NCI-H345 (cell line): ENCODE results near the gene RAB4B.
"Not testable (repeated sequence)": the region's sequence is repeated elsewhere in the genome, so short reads cannot be mapped to it uniquely, and the experiment has no call there.

Experiments
- DNase-seq: peaks from one replicate; lab custom pipeline; 2025; lab: John Stamatoyannopoulos, UW

RAB4B gene

DNA sequence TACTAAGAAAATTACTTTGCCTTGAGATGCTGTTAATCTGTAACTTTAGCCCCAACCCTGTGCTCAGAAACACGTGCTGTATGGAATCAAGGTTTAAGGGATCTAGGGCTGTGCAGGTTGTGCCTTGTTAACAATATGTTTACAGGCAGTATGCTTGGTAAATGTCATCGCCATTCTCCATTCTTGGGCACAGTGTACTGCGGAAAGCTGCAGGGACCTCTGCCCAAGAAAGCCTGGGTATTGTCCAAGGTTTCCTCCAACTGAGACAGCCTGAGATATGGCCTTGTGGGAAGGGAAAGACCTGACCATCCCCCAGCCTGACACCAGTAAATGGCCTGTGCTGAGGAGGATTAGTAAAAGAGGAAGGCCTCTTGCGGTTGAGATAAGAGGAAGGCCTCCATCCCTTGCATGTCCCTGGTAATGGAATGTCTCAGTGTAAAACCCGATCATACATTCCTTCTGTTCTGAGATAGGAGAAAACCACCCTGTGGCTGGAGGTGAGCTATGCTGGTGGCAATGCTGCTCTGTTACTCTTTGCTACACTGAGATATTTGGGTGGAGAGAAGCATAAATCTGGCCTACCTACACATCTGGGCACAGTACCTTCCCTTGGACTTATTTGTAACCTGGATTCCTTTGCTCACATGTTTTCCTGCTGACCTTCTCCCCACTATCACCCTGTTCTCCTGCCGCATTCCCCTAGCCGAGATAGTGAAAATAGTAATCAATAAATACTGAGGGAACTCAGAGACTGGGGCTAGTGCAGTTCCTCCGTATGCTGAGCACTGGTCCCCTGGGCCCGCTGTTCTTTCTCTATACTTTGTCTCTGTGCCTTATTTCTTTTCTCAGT, 44.9 kb downstream of the RAB4B start:
- not testable (repeated sequence) for DNase-seq

DNA sequence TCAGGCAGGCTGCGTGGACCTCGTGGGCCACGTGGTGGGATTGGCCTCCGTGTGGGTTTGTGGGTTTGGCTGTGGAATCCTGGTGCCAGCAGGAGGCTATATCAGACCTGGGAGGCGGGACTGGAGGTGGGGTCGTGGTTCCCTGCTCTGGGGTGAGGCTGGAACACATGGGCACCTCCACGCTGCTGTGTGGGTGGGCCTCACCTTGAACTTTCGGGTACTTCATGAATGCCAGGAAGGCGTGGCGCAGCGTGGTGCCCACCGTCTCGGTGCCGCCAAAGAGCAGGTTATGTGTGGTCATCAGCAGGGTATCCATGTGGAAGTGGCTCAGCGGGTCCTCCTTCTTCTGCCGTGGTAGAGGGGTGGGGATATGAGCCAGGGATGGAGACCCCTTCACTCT, 46.9 kb downstream of the RAB4B start:
- DNase-seq = not testable (repeated sequence)

DNA sequence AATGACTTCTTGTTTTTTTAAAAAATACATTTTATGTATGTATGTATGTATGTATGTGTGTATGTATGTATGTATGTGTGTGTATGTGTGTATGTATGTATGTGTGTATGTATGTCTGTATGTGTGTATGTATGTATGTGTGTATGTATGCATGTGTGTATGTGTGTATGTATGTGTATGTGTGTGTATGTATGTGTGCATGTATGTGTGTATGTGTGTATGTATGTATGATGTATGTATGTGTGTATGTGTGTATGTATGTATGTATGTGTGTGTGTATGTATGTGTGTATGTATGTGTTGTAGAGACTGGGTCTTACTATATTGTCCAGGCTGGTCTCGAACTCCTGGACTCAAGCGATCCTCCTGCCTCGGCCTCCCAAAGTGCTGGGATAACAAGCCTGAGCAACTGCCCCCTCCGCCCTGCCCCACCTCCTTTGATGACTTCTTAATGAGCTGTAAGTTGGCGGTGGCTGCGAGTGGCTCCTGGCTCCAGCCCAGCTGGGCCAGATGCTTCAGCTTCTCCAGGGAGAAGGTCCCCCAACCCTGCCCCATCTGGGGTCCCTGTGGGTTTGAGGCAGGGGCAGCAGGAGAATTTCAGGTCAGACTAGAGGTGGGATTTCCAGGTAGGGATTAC, 47.5 kb downstream of the RAB4B start:
- DNase-seq = not testable (repeated sequence)

DNA sequence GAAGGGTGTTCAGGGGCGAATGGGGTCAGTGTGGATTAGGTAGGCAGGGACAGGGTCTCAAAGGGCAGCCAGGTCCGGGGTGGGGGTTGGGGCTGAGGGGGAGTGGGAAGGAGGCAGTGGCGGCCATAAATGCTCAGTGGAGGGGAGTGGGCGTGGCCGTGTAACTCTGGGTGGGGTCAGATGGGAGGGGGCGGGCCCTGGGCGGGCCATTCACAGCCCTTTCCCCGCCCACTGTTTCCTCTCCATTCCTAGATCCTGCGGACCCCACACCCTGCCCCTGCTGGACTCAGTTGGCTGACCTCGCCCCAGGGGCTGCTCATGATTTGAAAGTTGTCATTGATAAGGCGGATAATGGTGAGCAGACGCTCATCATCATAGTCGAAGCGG, 48.3 kb downstream of the RAB4B start:
- not testable (repeated sequence) for DNase-seq

DNA sequence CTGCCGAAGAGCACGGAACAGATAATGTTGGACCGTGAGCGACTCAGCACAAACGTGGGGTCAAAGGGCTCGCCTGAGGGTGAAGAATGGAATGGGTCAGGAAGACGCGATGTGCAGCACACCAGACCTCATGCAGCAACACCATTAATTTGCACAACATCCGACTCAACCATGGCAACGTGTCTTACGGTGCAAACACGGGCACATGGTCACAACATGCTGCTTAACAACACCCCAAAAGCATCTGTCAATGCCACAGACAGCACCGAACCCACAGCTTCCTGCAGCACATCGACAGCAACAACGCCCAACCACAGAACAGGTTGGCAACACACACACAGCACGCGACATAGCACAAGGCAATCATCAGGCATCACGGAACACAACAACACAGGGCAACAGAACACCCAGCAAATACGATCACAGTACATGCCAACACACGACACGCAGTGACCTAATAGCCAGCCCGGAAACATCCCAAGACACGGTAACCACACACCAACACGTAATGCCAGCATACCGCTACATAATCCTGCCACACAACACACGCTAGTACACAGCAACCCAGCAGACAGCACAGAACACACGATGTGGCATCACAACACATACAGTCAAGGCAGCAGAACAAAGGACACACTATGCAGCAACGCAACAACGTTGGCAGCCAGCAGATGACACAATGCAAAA, 48.8 kb downstream of the RAB4B start:
- not testable (repeated sequence) for DNase-seq

DNA sequence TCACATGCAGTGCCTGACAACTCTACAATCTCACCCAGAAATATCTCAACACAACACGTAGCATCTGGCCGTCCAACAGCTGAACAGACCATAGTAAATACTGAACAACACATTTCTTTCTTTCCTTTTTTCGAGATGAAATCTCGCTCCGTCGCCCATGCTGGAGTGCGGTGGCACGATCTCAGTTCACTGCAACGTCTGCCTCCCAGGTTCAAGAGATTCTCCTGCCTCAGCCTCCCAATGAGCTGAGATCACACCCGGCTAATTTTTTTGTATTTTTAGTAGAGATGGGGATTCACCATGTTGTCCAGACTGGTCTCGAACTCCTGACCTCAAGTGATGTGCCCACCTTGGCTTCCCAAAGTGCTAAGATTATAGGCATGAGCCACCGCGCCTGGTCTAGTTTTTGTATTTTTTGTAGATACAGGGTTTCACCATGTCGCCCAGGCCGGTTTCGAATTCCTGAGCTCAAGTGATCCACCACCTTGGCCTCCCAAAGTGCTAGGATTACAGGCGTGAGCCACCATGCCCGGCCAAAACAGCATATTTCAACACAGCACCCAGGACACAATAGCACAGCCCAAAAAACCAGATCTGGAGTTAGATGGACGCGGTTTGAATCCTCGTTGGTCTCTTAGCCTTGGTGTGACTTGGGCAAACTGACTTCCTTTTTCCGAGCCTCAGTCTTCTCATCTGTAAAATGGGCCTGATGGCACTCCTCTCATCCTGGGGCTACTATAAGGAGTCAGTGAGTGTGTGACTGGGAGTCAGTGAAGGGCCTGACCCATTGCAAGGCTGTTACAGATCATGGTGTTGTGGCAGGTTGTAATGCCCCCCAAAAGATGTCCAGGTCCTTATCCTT, 49.6 kb downstream of the RAB4B start:
- DNase-seq = no peak

DNA sequence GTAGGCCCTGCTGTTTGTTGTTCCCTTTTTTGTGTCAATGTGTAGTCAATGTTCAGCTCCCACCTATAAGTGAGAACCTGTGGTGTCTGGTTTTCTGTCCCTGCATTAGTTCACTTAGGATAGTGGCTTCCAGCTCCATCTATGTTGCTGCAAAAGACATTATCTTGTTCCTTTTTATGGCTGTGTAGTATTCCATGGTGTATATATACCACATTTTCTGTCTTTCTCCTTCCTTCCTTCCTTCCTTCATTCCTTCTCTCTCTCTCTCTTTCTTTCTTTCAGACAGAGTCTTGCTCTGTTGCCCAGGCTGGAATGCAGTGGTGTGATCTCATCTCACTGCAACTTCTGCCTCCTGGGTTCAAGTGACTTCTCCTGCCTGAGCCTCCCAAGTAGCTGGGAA, 51.2 kb downstream of the RAB4B start:
- no peak for DNase-seq

DNA sequence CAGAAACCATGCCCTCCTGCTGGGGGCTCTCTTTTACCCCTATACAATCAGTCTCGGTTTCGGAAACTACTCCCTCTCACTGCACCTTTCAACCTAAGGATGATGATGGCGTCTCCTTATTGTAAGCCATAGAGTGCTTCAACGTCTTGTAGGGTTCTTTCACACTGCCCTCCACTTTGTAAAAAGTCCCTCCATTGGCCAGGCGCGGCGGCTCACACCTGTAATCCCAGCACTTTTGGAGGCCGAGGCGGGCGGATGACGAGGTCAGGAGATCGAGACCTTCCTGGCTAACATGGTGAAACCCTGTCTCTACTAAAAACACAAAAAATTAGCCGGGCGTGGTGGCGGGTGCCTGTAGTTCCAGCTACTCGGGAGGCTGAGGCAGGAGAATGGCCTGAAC, 52.7 kb downstream of the RAB4B start:
- not testable (repeated sequence) for DNase-seq

DNA sequence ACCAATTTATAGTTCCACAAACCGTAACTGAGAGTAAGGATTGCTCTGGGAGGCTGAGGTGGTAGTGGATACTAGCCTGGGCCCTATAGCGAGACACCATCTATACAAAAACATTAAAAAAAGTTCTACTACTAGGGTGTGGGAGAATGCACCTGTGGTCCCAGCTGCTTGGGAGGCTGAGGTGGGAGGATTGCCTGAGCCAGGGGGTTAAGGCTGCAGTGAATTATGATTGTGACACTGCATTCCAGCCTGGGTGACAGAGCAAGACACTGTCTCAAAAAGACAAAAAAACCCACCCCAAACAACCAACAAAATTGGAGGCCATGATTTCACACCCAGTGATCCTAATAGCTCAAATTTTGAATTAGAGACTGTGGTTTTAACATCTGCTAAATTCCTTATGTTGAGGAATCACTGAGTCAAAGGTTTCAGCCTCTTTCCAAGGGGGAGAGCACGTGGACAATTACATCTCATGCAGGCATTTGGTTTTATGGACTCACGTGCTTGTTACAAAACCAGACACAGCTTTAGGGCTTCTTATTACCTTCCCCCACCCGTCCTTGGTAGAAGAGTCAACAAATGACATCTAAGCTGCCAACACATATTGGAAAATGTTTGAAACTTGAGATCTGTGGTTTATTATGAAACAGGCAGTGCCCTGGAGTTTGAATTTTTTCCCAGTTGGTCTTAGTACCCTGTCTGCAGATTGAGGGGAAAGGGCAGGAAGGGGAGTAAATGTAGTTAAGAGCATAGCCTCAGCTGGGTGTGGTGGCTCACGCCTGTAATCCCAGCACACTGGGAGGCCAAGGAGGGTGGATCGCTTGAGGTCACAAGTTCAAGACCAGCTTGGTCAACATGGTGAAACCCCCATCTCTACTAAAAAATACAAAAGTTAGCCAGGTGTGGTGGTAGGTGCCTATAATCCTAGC, 53.7 kb downstream of the RAB4B start:
- no peak for DNase-seq

DNA sequence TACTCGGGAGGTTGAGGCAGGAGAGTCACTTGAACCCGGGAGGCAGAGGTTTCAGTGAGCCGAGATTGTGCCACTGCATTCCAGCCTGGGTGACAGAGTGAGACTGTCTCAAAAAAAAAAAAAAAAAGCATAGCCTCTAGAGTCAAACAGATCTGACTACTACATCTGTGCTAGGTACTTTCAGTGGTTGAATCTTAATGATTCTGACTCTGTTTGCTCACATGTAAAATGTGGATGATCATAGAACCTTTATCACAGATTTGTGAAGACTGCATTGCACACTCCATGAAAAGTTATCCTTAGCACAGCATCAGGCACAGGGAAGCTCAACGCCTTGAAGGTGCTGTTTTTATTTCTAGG, 54.4 kb downstream of the RAB4B start:
- not testable (repeated sequence) for DNase-seq

DNA sequence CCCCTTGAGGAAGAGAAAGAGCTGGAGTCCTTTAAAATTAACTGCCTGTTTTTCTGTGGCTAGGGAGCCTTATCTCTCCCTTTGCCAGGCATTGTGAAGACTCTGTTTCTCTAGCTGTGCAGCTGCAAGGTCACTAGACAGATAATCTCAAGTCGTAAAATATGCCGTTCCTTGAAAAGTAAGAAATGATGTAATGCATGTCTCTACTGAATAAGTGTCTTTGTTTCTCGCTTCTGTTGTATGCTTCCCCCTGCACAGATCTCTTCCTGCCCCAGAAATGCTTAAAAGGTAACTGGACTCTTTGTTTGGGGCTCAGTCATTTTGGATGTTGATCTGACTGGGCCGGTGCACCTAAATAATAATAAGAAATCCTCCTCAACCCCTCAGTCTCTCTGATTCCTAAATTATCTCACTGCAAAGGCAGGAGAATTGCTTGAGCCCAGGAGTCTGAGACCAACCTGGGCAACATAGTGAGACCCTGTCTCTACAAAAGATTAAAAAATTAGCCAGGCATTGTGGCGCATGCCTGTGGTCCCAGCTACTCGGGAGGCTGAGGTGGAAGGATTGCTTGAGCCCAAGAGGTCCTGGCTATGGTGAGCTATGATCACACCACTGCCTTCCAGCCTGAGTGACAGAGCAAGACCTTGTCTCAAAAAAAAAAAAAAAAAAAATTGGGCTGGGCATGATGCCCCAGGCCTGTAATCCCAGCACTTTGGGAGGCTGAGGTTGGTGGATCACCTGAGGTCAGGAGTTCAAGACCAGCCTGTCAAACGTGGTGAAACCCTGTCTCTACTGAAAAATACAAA, 55.9 kb downstream of the RAB4B start:
- not testable (repeated sequence) for DNase-seq

DNA sequence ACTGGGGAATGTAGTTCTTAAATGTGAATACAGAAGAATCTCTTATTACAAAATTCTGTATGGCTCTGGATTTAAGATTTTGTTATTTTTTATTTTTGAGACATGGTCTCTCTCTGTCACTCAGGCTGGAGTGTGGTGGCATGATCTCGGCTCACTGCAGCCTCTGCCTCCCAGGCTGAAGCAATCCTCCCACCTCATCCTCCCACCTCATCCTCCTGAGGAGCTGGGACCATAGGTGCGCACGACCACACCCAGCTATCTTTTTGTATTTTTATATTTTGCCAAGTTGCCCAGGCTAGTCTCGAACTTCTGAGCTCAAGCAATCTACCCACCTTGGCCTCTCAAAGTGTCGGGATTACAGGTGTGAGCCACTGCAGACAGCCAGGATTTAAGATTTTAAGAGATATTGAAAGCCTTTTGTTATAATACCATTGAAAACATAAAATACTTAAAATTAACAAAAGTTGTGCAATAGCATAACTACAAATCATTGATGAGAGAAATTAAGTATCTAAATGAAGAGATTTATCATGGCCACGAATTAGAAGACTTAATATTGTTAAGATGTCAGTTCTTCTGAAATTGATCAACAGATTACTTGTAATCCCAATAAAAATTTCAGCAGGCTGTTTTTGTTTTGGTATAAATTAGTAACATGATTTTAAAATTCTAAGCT, 58.8 kb downstream of the RAB4B start:
- DNase-seq = no peak

DNA sequence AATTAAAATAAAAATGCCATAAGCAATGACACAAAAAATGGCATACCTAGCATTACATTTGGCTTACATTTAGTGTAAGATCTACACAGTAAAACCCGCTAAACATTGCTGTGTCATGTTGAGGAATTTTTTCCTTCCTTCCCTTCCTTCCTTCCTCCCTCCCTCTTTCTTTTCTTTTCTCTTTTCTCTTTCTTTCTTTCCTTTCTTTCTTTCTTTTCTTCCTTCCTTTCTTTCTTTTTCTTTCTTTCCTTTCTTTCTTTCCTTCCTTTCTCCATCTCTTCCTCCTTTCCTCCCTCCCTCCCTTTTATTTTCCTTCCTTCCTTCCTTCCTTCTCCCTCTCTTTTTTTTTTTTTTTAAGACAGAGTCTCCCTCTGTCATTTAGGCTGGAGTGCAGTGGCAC, 60.4 kb downstream of the RAB4B start:
- DNase-seq = not testable (repeated sequence)

DNA sequence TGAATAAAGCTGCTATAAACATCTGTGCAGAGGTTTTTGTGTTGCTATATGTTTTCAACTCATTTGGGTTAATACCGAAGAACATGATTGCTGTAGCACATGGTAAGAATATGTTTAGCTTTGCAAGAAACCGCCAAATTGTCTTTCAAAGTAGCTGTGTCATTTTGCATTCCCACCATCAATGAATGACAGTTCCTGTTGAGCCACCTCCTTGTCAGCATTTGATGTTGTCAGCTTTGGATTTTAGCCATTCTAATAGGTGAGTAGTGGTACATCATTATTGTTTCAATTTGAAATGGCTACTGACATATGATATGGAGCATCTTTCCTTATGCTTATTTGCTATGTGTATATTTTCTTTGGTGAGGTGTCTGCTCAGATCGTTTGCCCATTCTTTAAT, 64.0 kb downstream of the RAB4B start:
- DNase-seq = not testable (repeated sequence)

DNA sequence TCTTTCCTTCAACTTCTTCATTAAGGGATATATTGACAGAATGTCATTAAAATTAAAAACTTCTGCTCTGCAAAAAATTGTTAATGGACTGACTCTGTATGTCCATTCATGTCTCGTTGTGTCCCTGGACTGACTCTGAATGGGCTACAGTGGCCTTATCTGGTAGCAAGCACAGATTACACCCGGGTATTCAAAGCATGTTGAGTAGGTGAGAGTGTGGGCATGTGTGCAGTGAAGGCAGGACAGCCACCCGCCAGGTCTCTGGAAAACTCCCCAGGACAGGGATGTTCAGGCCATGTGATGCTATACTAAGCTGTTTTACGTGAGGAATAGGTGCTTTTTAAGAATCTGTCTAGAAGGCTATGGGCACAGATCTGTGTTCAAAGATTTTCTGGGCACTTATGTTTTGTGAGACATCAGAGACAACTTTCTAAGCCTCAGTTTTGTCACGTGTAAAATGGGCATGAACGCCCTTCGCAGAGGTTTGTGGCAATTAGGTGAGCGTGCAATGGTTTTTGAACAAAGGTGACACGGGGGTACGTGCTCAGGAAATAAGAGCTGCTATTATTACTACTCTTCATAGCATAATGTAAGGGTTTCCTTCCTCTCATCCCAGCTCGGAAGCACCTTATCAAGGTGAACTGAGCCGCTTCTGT, 65.1 kb downstream of the RAB4B start:
- not testable (repeated sequence) for DNase-seq

DNA sequence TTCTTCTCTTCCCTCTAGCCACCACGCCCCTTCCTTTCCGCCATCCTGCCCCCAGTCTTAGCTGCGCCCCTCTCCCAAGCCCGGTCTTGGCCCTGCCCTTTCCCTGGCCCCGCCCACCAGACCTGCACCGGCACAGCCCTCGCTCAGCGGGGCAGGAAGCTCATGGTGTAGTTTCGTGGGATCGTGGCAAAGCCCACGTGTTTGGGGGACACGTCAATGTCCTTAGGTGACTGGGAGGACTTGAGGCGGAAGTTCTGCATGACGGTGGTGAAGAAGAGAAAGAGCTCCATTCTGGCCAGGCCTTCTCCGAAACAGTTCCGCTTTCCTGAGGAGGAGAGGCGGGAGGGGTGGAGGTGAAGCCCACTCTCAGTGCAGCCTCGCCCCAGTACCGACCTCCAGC, 65.6 kb downstream of the RAB4B start:
- DNase-seq = not testable (repeated sequence)
